Bone marrow (tissue), 2 donors: ENCODE data around the gene MPZL2.

Experiments
- DNase-seq, 2 donors: peaks; one replicate each; lab custom pipeline; 2025; lab: John Stamatoyannopoulos, UW

Gene MPZL2

DNA sequence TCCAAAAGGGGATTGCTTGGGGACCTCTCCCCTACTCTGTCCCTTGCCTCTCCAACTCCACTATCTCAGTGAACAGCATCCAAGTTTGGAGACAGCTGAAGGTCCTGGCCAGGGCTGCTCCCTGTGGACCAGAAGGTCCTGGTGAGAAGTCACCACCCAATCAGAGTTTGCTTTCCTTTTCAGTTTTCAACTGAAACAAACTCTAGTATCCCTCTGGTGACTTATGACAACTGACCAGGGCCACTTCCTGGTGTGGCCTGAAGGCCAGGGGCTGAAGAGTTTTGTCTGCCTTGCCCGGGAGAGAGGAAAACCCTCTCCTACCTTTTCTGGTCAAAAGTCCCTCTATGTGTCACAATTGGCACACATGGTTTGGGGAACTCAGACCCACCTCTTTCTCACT lies 44.4 kb downstream of the MPZL2 start:
- DNase-seq: no peak

DNA sequence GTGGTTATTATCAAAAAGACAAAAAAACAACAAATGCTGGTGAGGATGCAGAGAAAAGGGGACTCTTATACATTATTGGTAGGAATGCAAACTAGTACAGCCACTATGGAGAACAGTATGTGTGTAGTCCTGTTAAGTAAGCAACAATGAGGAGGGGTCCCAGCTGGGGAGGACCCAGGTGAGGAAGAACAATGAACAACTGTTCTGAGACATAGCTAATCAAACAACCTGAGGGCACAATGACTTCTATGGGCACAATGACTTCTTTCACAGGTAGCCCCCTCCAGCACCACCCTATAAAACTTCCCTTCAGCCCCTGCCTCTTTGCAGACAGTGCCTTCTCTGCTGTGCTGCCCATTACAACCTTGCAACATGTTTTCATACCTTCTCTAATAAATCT lies 44.9 kb downstream of the MPZL2 start:
- no peak for DNase-seq

DNA sequence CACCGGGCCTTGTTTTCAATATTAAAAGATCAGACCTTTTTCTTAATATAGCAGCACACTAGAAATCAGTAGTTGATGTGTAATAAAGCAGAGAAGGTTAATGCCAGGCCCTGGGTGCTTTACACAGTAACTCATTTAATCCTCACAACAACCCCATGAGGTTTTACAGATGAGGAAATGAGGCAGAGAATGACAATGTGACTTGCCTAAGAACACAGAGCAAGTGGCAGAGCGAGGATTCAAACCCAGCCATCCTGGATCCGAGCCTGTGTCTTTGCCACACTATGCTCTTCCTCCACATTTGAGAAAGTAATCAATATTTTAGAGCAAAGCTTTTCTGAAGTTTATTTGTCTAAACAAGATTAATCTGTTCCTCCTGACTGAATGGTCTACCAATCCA lies 46.5 kb downstream of the MPZL2 start:
- DNase-seq: no peak

DNA sequence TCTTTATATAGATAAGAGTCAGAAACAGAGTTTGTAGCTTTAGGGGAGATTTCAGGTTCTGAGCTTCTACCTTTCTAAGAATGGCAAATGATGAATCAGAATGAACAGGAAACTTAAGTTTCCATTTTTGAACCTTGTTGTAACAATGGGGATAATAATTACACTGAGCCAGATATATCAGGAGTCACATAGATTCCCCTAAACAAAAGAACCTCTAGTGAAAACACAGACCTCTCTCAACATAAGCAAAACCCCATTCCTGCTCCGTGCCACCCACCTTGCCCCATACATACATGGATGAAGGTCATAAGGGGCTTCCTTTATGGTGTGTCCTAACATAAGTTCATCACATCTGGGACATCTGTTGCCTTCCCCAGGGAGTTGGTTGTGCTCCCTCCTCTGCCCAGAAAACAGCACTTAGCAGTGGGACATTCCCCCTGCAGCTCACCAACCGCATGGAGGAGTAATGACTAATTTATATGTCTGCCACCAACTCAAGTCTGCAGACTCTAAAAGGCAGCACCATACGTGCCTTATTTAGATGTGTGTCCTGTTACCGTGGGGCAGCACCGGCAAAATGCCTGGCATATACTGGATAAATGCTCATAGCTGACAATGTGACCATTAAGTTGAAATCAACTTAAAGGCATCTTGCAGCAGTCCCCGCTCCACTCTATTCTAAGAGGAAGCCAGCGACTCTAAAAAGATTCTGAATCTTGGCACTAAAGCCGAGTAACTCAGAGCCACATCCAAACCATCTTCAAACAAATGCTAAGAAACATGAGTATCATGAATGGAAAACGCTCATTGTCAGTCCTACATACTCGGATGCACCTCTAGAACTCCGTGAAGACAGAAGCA lies 47.2 kb downstream of the MPZL2 start:
- DNase-seq: no peak

DNA sequence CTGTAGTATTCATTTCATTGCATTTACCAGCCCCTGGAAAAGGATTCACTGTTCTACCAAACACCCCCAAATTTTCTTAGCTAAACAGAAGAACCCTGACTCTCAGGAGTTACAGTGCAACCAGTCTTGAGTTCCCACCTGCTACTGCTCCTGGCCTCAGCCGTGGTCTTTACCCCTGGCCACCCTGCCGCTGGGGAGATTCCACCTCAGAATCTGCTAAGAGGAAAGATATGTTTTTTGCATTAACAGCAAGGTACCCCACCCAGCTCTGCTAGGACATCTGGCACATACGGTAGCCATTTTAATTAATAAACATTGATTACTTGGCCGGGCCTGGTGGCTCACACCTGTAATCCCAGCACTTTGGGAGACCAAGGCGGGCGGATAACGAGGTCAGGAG lies 48.3 kb downstream of the MPZL2 start:
- no peak for DNase-seq

DNA sequence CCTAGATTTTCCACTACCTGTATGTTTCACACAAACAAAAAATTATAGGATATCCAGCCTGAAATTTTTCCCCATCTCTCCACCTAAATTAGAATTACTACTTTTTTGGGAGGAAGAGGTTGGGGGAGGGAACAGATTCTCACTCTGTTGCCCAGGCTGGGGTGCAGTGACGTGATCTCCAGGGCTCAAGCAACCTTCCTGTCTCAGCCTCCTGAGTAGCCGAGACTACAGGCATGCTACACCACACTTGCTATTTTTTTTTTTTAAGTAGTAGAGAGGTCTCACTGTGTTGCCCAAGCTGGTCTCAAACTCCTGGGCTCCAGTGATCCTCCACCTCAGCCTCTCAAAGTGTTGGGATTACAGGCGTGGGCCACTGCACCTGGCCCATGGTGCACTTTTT lies 48.8 kb downstream of the MPZL2 start:
- DNase-seq: no peak

DNA sequence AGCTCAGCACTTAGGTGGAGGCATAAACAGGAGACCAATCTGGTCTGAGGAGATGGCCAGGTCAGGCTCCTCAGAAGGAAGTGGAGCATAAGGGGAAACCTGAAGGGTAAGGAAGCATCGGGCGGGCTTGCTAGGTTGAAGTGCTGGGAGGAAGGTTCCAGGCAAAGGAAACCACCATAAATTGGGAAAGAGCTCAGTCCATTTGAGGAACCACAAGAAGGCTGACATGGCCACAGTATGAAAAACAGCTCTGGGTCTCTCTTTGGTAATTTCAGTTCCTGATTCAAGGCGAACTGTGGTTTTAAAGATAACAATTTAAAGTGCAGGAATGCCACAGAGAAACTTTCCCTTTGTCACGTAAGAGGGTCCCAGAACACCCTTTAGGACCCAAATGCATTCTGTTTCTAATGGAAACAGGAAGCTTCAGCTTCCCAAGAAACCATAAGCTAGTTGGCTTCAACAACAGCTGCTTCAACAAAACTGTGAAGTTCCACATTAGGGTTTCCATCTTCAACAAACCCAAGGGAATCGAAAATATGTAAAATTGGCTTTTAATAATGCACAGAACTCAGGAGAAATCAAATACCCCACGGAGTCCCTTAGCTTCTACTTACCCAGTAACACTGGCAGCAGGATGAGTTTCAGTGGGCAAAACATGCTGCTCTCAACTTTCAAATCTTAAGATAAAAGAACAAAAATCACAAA lies 49.7 kb downstream of the MPZL2 start:
- no peak for DNase-seq

DNA sequence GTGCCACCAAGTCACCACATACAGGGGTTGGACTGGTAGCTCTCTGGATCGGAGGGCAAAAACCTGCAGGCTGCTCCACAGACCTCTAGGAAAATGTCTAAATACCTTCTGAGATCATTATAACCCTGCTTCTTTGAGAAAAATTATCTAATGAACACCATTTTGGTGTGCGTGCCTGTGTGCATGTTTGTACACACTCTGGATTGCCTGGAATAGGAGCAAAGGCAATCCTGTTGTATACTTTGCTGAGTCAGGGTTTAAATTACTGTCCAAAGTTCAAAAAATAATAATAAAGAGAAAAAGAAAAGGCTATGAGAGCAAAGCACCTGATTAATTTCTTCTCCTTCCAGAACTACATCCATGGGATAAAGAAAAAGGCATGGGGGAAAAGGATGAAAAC lies 50.3 kb downstream of the MPZL2 start:
- no peak for DNase-seq

DNA sequence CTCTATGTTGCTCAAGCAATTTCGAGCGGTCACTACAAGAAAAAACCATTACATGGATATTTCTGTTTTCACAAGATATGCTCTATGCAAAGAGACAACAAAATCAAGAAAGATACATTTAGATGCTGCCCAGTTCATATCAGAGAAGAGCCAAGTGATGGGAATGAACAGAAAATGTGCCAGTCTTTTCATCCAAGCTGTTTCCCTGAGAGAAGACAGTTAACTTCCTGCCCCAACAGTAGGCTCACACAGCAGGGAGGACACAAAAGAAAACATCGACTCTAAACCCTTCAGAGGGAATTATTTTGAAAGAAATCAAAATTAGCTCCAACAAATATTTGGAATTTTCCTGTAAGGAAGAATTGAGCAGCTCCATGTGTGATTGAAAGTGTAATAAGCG lies 50.9 kb downstream of the MPZL2 start:
- DNase-seq: no peak

DNA sequence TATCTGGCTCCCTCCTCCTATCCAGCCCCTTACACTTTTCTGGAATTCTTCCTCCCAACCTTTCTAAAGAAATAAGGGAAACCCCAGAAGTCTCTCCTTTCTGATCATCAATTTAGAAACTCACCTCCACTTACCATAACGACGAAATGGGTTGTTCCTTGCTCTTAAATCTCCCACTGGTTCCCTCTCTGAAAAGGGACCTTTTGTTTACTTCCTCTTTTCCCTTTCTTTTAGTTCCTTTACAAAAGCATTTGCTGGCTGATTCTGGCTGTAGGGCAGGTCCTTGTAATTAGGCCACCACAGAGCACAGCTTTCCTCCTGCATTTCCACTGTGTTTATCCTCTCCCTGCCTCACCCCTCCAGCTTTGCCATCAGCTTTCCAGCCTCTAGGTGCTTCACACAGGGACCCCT lies 51.3 kb downstream of the MPZL2 start:
- DNase-seq: no peak

DNA sequence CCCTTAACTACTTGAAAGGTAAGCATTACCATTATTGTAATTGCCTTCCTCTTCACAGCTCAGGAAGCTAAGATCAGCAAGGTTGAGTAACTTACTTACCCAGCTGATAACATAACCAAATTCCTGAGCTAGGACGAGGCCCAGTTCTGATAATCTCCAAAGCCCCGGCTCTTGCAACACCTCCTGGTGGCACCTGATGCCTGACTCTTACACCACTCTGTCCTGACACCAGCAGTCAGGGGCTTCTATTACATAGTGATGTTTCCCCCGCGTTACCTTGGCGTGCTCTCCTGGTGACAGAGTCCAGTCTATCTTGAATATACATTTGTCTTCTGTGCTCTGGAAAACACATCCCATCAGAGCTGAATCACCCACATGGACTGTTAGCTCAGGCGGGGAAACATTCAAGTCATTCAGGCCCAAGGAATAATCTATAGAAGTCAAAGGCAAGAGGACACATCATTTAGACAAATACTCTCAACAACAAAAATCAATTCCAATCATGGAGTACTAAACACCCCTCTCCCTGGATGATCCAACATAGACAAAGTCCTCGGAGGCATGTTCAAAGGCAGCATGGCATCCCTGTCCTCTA lies 51.9 kb downstream of the MPZL2 start:
- DNase-seq: no peak

DNA sequence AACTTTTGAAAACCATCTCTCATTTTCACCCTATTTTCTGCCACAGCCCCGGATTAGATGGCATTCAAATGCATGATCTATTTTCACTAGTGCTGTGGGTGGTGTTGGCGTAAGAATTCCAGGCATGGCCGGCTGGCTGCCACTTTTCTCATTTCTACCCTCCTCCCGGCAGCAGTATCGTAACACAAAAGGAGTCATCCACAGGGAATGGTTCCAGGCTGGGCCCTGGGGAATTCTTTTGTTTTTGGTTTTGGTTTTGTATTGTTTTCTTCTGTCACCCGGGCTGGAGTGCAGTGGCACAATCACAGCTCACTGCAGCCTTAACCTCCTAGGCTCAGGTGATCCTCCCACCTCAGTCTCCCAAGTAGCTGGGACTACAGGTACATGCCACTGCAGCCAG lies 53.1 kb downstream of the MPZL2 start:
- no peak for DNase-seq

DNA sequence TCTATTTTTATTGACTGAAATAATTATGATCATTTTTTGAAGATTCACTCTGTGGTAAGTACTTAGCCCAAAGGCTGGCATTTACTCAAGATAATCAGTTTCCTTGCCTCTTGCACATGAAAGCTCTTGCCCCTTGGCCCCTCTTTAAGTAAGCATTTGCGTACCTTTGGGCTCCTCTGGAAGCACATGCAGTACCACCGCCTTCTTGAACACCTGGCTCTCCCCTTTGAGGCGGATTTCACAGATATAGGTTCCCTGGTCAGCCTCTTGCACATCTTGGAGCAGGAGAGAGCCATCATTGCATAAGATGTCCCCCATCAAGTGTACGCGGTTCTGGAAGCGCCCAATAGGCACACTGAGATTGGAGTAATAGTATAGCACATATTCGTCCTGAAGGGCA lies 53.8 kb downstream of the MPZL2 start:
- no peak for DNase-seq

DNA sequence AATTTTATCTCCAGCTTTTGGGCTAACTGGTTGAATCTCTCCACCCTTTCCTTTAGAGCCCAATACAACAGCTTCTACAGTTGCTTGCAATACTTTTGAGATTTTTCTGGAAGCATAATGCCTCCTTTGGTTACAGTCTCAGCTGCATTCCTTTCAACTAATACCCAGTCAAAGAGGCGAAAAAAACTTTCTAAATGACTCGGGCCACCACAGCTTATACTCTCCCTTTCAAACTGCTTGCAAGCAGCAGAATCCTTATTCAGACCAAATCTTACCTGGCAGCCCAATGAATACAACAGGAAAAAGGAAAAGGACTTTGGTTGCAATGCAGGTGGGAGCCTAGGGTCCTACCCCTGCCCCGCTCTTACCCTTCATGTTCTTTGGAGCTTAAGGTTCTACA lies 55.1 kb downstream of the MPZL2 start:
- DNase-seq: no peak

DNA sequence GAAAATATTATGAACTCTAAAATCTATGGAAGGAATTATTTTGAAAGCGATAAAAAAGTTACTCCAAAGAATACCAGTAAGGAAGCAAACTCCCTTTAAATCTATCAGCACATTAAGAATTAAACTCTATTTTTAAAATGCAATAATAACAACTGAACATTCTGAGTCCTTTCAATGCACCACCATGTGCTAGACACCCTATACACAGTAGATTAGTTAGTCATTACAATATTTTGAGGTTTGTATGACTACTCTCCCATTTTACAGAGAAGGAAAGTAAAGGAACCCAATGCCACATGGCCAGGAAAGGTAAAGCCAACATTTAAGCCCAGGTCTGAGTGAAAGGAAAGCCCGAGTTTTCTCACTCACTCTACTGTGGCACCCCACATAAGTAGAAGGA lies 57.0 kb downstream of the MPZL2 start:
- no peak for DNase-seq

DNA sequence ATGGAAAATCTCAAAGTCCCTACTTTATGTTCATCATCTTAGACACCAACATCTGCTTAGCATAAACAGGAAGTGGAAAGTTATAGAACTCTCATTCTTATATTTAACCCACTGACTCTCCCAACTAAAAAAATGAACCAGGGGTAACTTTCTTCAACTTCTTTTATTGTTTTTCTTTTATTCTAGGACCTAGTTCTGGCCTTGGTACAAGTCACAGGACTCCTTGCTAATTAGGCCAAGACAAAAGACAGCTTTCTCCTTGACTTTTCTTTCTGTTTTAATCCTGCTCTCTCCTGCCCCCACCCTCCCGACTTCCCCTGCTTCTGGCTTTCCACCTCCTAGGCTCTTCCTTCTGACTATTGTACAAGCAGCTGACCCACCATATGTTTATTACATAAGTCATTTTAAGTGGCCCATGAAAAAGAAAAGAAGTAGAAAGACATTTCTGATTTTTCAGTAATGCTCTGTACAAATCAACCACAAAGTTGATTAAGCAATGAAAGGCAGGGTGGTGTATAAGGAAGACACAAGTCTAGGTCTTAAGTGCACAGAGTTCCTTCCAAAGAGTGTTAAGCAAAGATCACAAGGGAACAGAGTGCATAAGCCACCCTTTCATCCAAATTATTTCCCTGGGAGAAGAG lies 57.6 kb downstream of the MPZL2 start:
- peak in 1 of 2 donors; percentile 56 for DNase-seq

DNA sequence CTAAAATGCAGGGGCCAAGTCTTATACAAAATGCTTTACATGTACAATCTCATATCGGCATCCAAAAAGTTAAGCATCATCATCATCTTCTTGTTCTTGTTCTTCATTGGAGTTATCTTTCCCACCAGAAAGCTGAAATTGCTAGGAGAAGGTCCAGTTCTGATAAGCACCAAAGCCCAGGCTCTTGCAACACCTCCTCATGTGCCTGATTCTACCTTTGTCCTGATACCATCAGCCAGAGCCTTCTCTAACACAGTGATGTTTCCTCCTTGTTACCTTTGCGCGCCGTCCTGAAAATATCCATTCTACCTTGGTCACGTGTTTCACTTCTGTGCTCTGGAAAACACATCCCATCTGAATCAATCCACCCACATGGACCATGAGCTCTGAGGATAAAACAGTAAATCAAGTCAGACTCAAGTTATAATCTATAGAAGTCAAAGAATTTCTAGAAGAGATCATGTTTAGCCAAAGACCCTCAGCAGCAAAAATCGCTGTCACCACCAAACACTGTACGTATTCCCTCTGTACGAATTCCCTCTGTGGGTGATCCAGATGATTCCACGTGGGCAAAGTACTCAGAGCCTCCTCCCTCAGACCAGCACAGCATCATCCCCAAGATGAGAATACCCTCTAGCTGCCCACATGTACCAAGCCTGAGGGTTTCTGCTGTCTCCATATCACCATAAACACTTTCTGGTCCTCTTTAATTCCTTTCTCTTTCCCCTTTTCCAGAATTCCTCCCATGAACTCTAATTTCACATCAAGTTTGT lies 58.3 kb downstream of the MPZL2 start:
- DNase-seq: no peak
